NCI-H187 treated with DMSO at 0.1 percent for 48 hours (cell line): ENCODE measurements around the gene CCDC170.
"Not testable (repeated sequence)": the region's sequence is repeated elsewhere in the genome, so short reads cannot be mapped to it uniquely, and the experiment has no call there.

Experiments used
- DNase-seq: peaks from one replicate; lab custom pipeline; 2025; lab: John Stamatoyannopoulos, UW

The CCDC170 gene

DNA sequence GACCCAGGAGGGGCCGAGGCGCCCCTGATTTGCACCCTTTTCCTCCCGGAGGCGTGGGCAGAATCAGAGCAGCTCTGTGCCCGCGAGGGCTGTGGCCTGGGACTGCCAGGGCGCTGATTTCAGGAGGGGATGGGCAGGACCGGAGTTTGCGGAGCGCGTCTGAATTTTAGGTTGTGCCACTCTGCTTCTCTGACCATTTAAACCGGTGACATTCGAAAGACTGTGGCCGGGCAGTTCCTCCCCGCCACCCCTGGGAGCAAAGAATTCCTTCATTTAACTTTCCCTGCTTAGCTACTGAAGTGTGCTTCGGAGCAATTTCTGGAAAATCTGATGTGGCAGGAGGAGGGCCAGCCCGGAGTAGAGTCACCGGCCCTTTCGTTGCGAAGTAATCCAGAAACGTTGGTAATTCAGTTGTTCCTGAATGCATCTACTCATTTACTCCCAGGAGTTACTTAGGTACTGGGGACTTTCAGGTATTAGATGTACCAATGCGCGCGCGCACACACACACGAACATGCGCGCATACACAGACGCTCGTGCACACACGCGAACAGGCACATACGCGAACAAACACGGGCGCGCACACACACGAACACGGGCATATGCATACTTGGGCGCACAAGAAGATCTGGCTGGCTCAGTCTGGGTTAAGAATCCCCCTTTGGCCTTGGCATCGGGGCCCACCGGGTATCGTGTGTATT lies 568 bp downstream of the CCDC170 start:
- no peak for DNase-seq

DNA sequence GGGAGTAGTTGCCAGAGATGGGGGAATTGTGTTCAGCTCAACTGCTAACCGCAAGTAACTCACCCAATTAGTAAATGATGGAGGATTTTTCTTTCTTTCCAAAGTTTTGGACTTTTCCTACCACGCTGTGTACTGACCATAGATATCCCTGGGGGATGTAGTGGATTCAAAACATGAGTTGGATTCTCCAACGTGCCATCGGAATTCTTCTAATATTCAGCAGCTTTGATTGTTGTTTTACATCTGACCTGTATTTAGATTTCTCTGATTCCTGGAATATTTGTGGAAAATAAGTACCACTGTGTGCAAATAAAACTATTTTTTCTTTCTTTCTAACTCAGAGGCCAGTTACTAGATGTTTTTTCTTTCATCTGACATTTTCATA lies 1.1 kb downstream of the CCDC170 start:
- no peak for DNase-seq

DNA sequence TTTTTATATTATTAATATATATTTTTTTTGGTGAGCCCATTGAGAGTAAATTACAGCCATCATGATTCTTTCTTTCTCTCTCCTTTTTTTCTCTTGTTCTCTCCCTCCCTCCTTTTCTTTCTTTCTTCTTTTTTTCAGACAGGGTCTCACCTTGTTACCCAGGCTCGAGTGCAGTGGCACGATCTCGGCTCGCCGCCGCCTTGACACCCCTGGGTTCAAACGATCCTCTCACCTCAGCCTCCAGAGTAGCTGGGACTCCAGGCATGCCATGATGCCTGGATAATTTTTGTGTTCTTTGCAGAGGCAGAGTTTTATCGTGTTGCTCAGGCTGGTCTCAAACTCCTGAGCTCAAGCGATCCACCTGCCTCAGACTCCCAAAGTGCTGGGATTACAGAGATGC lies 1.6 kb downstream of the CCDC170 start:
- DNase-seq, result no peak

DNA sequence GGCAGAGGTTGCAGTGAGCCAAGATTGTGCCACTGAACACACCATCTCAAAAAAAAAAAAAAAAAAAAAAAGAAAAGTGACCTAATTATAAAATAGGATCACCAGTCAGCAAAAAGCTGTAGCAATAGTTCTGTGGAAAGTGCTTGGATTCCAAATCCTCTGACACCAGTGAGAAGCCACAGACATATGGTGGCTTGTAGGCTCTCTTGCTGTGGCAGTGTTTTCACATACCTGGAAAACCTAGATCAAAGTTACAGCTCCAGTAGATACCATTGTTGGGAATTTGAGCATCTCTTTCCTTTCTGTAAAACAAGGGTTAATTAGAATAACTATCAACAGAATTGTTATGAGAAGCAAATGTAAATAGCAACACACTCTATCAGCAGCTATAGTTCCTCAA lies 4.1 kb downstream of the CCDC170 start:
- DNase-seq, result no peak

DNA sequence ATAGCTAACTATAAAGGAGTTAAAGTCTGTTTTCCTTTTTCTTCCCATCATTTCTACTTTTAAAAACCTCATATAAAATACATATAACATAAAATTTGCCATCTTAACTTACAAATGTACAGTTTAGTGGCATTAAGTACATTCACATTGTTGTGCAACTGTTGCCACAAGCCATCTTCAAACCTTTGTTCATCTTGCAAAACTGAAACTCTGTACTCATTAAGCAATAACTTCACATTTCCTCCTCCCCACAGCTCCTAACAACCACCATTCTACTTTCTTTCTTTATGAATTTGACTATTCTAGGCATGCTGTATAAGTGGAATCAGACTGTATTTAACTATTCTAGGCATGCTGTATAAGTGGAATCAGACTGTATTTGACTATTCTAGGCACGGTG lies 4.5 kb downstream of the CCDC170 start:
- DNase-seq, result no peak

DNA sequence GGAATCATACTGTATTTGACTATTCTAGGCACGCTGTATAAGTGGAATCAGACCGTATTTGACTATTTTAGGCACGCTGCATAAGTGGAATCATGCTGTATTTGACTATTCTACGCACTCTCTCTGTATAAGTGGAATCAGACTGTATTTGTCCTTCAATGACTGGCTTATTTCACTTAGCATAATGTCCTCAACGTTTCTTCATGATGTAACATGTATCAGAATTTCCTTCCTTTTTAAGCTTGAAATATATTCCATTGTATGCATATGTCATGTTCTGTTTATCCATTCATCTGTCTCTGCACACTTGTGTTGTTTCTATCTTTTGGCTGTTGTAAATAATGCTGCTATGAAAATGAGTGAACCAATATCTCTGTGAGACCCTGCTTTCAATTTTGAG lies 5.7 kb downstream of the CCDC170 start:
- DNase-seq, result no peak

- DNase-seq, result no peak
Observed at GRCh38 chr6:151501511-151502136, 7.8 kb downstream of the CCDC170 start.

GRCh38 chr6:151502499-151502898 lies 8.7 kb downstream of the CCDC170 start:
- DNase-seq, result no peak

GRCh38 chr6:151506761-151507160 lies 12.9 kb downstream of the CCDC170 start:
- no peak for DNase-seq

GRCh38 chr6:151509048-151509447 lies 15.2 kb downstream of the CCDC170 start:
- DNase-seq, result no peak

DNA sequence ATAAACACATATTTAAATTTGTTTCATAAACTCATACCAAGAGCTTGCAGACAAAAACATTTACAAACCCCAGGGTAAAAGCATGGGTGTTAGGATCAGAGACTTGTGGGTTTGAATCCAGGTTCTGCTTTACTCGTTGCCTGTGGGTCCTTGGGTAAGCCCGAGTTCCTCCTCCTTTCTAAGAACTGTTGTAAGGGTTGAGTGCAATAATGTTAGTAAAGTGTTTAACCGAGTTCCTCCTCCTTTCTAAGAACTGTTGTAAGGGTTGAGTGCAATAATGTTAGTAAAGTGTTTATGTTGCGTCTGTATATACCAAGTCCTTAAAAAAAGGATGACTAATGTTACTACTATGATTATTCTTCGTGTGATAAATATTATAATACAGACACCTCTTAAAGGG lies 18.7 kb downstream of the CCDC170 start:
- DNase-seq, result no peak

DNA sequence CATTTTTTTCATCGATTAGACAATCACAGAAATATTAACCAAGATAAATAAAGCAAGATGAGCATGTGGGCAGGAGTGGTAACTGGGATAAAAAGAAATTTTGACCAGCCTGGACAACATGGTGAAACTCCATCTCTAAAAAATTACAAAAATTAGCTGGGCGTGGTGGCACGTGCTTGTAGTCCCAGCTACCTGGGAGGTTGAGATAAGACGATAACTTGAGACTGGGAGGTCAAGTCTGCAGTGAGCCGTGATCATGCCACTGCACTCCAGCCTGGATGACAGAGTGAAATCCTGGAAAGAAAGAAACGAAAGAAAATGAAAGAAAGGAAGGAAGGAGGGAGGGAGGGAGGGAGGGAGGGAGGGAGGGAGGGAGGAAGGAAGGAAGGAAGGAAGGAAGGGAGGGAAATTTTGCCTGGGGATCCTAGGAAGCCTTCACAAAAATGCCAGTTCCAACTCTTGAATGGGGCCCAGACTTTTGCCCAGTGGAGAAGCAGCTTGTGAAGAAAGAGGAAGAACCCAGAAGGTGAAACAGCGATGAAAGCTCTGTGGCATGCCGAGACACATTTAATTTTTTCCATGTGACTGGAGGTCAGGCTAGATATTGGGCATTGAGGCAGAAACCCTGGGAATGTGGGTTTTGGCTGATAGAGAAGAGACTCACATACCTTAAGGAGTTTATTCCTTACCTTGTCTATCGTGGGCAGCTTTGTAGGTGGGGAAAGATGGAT lies 20.3 kb downstream of the CCDC170 start:
- no peak for DNase-seq

DNA sequence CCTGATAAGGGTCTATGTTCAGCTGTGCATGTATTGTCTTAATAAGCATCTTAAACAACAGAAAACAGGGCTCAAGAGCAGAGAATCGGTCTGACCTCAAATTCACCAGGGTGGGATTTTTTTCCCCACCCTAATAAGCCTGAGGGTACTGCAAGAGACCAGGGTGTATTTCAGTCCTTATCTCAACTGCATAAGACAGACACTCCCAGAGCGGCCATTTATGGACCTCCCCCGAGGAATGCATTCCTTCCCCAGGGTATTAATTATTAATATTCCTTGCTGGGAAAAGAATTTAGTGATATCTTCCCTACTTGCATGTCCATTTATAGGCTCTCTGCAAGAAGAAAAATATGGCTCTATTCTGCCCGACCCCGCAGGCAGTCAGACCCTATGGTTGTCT lies 25.2 kb downstream of the CCDC170 start:
- DNase-seq, result not testable (repeated sequence)

DNA sequence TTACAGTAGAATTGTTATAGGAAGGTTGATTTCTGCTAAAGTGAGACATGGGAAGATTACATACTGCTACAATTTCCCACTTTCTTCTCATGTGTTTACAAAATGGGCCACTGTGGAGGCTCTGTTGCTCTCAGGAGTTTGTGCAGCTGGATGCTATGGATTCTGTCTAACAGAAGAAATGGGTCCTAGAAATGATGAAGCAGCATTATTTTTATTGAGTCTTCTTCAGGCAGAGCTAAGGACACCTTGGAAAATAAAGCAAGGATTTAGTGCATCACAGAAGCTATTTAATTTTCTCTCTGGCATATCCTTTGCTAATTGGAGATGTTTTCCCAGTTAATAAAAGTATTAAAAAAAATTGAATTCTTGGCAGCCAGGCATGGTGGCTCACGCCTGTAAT lies 29.2 kb downstream of the CCDC170 start:
- no peak for DNase-seq

DNA sequence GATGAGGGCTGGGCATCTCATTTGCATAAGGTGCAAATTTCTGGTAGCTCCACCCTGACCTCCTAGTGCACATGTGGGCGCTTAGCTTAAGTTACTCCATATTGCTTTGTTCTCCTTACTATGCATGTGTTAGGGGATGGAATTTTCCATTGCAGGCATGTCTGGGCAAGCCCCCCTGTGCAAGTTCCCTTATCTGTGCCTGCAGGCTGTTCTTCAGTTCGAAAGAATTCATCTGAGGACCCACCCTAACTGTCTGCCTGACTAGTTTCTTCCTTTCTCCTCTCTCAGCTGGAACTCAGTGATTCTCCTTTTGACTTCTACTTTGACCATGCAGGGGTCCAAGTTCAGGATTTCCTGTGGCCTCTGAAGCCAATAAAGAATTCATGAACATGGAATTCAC lies 30.2 kb downstream of the CCDC170 start:
- DNase-seq, result no peak

GRCh38 chr6:151534576-151534975 lies 40.8 kb downstream of the CCDC170 start:
- DNase-seq, result no peak

GRCh38 chr6:151535476-151536187 lies 41.8 kb downstream of the CCDC170 start:
- no peak for DNase-seq

DNA sequence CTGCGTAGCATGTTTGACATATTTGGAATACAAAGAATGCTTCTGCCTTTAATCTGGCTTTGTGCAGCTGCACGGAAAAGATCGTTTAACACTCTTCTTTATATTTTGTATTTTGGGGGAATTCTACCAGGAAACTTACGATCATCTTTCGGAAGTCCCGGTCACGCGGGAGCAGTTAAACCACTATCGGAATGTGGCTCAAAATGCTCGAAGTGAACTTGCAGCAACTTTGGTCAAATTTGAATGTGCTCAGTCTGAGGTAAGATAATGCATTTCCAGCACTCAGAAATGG lies 42.3 kb downstream of the CCDC170 start:
- DNase-seq, result no peak

DNA sequence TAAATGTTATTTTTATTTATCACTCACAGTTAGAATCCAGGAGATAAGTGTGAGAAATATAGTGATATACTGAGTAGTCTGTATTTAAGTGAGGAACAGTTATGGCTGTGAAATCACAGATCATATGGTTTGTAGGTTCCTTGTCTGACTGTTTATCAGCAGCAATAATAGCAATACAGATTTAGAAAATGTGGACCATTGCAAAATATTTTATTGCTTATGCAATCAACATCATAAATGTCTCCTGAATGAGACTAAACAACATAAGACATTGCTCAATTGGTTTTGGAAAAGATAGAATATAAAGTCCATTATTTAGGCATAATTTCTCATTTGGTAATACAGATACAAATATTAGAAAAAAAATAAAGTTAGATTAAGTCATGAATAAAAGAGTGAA lies 43.7 kb downstream of the CCDC170 start:
- no peak for DNase-seq

GRCh38 chr6:151539506-151540268 lies 45.9 kb downstream of the CCDC170 start:
- no peak for DNase-seq

DNA sequence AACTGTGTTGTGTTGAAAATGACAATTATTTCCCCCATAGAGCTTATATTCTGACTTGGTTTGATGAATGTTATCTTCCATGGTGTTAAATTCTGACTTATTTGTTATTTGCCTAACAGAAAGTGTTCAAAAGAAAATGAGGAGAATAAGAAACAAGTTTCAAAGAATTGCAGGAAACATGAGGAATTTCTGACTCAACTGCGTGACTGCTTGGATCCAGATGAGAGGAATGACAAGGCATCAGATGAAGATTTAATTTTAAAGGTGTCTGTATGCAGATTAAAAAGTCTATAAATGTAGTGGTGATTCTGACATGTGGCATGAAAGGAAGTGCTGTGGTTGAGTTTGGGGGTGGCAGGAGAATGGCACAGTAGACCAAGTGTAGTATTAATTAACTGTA lies 50.6 kb downstream of the CCDC170 start:
- DNase-seq, result no peak

DNA sequence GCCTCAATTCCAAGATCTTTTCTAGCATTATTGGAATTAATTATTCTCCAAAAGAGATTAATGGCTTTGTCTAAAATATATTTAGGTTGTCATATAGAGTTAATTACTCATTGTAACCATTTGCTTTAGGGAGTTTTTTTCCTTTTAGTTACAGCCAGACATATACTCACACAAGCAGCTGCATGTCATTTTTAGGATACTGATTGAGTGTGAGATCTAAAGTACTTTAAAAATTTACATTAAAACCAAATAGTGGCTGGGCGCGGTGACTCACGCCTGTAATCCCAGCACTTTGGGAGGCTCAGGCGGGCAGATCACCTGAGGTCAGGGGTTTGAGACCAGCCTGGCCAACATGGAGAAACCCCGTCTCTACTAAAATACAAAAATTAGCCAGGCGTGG lies 51.1 kb downstream of the CCDC170 start:
- not testable (repeated sequence) for DNase-seq
